IPS-15b (cell line): ENCODE measurements around the gene AMACR.

Experiments
- H3K27me3 ChIP-seq: one replicate; pipeline ENCODE4 v1.6.1; 2013; ENCODE audit warnings: low read length; ENCODE audit not compliant: control insufficient read depth, insufficient read depth
- H3K36me3 ChIP-seq: one replicate; pipeline ENCODE4 v1.6.1; 2013; ENCODE audit warnings: low read length; ENCODE audit not compliant: control insufficient read depth, insufficient read depth
- H3K4me1 ChIP-seq: one replicate; pipeline ENCODE4 v1.6.1; 2013; ENCODE audit warnings: mild to moderate bottlenecking, low read length; ENCODE audit not compliant: control insufficient read depth, insufficient read depth
- H3K4me3 ChIP-seq: one replicate; pipeline ENCODE4 v1.5.1; 2013; ENCODE audit warnings: low read depth, low read length
- H3K9ac ChIP-seq: one replicate; pipeline ENCODE4 v1.6.1; 2013; ENCODE audit warnings: low read depth, mild to moderate bottlenecking, low read length
- H3K9me3 ChIP-seq: one replicate; pipeline ENCODE4 v1.6.1; 2013; ENCODE audit warnings: mild to moderate bottlenecking, low read length; ENCODE audit not compliant: control insufficient read depth, insufficient read depth

Gene AMACR

GRCh38 chr5:33980030-33980429 is 27.8 kb downstream of the AMACR start:
- no peaks in the 10 kb centered on the region for H3K27me3 ChIP-seq
- H3K36me3 ChIP-seq, result no peaks in the 10 kb centered on the region
- H3K9ac ChIP-seq, result no peak overlapping the region
- no peak overlapping the region for H3K4me3 ChIP-seq
- peaks cover 7% of the 10 kb centered on the region for H3K4me1 ChIP-seq
- no peaks in the 10 kb centered on the region for H3K9me3 ChIP-seq

GRCh38 chr5:33978306-33978705 is 29.5 kb downstream of the AMACR start:
- no peak overlapping the region for H3K9ac ChIP-seq
- peaks cover 7% of the 10 kb centered on the region for H3K4me1 ChIP-seq
- no peaks in the 10 kb centered on the region for H3K36me3 ChIP-seq
- no peaks in the 10 kb centered on the region for H3K9me3 ChIP-seq
- no peak overlapping the region for H3K4me3 ChIP-seq
- no peaks in the 10 kb centered on the region for H3K27me3 ChIP-seq

GRCh38 chr5:33976307-33976706 is 31.5 kb downstream of the AMACR start:
- Histone ChIP-seq H3K4me1 (peaks cover 7% of the 10 kb centered on the region), H3K9me3 (no peaks in the 10 kb centered on the region), H3K9ac (no peak overlapping the region), H3K4me3 (no peak overlapping the region), H3K27me3 (no peaks in the 10 kb centered on the region), H3K36me3 (no peaks in the 10 kb centered on the region)

GRCh38 chr5:33975852-33976251 is 32.0 kb downstream of the AMACR start:
- Histone ChIP-seq H3K27me3 (no peaks in the 10 kb centered on the region), H3K36me3 (no peaks in the 10 kb centered on the region), H3K4me1 (peaks cover 7% of the 10 kb centered on the region), H3K4me3 (no peak overlapping the region), H3K9me3 (no peaks in the 10 kb centered on the region), H3K9ac (no peak overlapping the region)

- Histone ChIP-seq H3K9me3 (no peaks in the 10 kb centered on the region), H3K27me3 (no peaks in the 10 kb centered on the region), H3K9ac (no peak overlapping the region), H3K4me3 (no peak overlapping the region), H3K4me1 (peaks cover 10% of the 10 kb centered on the region), H3K36me3 (no peaks in the 10 kb centered on the region)
Observed at GRCh38 chr5:33973271-33973670, 34.6 kb downstream of the AMACR start.

GRCh38 chr5:33969572-33970452 is 38.0 kb downstream of the AMACR start:
- Histone ChIP-seq H3K36me3 (no peaks in the 10 kb centered on the region), H3K4me1 (peaks cover 3% of the 10 kb centered on the region), H3K4me3 (no peak overlapping the region), H3K9me3 (no peaks in the 10 kb centered on the region), H3K27me3 (no peaks in the 10 kb centered on the region), H3K9ac (no peak overlapping the region)

- Histone ChIP-seq H3K36me3 (no peaks in the 10 kb centered on the region), H3K4me3 (no peak overlapping the region), H3K9me3 (no peaks in the 10 kb centered on the region), H3K27me3 (no peaks in the 10 kb centered on the region), H3K4me1 (peaks cover 3% of the 10 kb centered on the region), H3K9ac (no peak overlapping the region)
Observed at GRCh38 chr5:33968211-33969005, 39.4 kb downstream of the AMACR start.

- H3K4me1 ChIP-seq, result peaks cover 3% of the 10 kb centered on the region
- H3K4me3 ChIP-seq, result no peak overlapping the region
- no peaks in the 10 kb centered on the region for H3K36me3 ChIP-seq
- H3K9ac ChIP-seq, result no peak overlapping the region
- no peaks in the 10 kb centered on the region for H3K9me3 ChIP-seq
- no peaks in the 10 kb centered on the region for H3K27me3 ChIP-seq
Observed at GRCh38 chr5:33966805-33967204, 41.0 kb downstream of the AMACR start.

- H3K27me3 ChIP-seq, result no peaks in the 10 kb centered on the region
- no peaks in the 10 kb centered on the region for H3K4me1 ChIP-seq
- H3K9ac ChIP-seq, result no peak overlapping the region
- no peaks in the 10 kb centered on the region for H3K9me3 ChIP-seq
- H3K36me3 ChIP-seq, result no peaks in the 10 kb centered on the region
- no peak overlapping the region for H3K4me3 ChIP-seq
Observed at GRCh38 chr5:33964132-33964700, 43.6 kb downstream of the AMACR start.

GRCh38 chr5:33958176-33958575 is 49.7 kb downstream of the AMACR start:
- H3K9ac ChIP-seq, result no peak overlapping the region

GRCh38 chr5:33957577-33958150 is 50.2 kb downstream of the AMACR start:
- H3K4me1 ChIP-seq, result peaks cover 12% of the 10 kb centered on the region
- no peak overlapping the region for H3K9ac ChIP-seq
- H3K9me3 ChIP-seq, result peaks cover 4% of the 10 kb centered on the region
- no peak overlapping the region for H3K4me3 ChIP-seq
- no peaks in the 10 kb centered on the region for H3K36me3 ChIP-seq
- H3K27me3 ChIP-seq, result no peaks in the 10 kb centered on the region

More at GRCh38 chr5:33958176-33958575, 49.7 kb downstream of the AMACR start:
- H3K36me3 ChIP-seq, result no peaks in the 10 kb centered on the region
- H3K27me3 ChIP-seq, result no peaks in the 10 kb centered on the region
- peaks cover 12% of the 10 kb centered on the region for H3K4me1 ChIP-seq
- H3K9me3 ChIP-seq, result peaks cover 4% of the 10 kb centered on the region
- H3K4me3 ChIP-seq, result no peak overlapping the region
